ENCODE results near the gene GLS2.
"Not testable (repeated sequence)": the region's sequence is repeated elsewhere in the genome, so short reads cannot be mapped to it uniquely, and the experiment has no call there.

Gene GLS2

DNA sequence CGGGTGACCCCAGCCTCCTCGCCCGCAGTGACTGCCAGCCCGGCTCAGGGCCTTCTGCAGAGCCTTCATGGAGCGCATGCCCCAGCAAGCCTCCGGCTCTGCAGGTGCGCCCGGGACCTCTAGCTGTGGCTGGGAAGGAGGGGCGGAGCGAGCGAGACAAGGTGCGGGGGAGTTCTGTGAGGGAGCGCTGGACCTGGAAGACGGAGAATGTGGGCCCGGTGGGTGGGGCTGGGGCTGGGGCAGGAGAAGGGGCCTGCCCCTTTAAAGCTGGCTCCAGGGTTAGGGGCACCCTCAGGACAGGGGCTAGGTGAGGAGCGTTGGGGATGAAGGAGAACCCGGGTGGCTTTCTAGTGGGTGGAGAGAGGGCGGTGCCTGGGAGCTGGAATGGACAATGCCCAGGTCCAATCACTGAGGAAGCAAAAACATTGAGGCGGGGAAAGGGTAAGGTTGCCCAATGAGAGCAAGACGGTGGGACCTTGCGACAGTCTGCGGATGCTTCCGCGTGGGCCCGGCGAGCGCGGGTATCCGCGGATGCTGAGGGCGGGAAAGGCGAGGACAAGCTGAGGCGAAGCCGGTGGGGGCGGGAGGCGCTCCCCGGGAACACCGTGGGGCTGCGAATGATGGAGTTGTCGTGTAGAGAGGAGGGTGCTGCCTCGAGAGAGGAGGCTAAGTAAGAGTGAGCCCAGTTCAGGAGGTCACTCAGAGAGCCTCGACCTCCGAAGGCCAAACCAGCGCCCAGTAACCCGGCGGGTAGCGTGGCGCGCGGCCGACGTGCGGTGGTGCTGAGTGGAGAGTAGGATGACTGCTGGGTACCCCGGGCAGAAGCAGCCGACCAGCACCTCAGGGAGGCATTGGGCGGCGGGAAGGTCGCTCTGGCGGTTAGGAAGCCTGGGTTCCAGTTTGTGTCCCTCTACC, at the start of gene GLS2:
Gene GLS2, minus strand, starts transcription at position 121 of the 915 bp plus-strand sequence. Its CDS starts 43 bp downstream, at position 78.
- peak; percentile 40 to 53 for DNase-seq (ENCODE audit: low read depth in 2 of 2)

DNA sequence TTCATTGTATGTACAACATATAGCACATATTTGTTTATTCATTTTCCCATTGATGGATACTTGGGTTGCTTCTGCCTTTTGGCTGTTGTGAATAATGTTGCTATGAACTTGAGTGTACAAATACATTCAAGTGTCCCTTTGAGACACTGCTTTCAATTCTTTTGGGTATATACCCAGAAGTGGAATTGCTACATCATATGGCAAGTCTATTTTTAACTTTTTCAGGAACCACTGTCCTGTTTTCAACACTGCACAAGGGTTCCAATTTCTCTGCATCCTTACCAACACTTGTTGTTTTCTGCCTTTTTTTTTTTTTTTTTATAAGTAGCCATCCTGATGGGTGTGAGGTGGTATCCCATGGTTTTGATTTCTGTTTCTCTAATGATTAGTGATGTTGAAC, 49.6 kb upstream of the GLS2 start:
- no peak for DNase-seq (ENCODE audit: low read depth in 2 of 2)

DNA sequence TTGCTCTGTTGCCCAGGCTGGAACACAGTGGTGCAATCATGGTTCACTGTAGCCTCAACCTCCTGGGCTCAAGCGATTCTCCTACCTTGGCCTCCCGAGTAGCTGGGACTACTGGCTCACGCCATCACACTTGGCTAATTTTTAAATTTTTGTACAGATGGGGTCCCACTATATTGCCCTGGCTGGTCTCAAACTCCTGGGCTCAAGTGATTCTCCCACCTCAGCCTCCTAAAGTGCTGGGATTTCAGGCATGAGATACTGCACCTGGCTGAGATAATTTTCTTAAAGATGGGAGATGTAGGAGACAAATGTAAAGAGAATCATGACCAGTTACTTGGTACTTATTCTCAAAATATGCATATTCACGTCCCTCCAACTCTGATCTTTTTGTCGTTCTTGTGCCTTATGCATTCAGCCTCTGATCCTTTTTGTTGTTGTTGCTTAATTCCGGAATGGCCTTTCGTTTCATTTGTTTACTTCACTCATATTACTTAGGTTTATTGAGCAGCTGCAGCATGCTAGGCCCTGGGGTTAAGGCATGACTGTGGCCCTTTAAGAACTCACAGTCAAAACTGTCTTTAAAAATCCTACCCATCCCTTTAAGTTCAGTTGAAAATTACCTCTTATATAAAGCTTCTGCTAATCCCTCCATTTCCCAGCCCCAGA, 42.6 kb upstream of the GLS2 start:
- DNase-seq (ENCODE audit: low read depth in 2 of 2): no peak

DNA sequence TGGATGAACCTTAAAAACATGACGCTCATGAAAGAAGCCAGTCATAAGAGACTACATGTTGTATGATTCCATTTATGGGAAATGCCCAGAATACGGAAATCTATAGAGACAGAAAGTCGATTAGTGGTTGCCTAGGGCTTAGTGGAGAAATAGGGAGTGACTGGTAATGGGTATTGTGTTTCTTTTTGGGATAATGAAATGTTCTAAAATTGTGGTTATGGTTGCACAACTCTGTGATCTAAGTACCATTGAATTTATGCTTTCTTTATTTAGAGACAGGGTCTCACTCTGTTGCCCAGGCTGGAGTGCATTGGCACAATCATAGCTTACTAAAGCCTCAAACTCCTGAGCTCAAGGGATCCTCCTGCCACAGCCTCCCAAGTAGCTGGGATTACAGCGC, 41.7 kb upstream of the GLS2 start:
- DNase-seq (ENCODE audit: low read depth in 2 of 2): no peak

GRCh38 chr12:56528846-56529245, 40.9 kb upstream of the GLS2 start:
- no peak for DNase-seq (ENCODE audit: low read depth in 2 of 2)

DNA sequence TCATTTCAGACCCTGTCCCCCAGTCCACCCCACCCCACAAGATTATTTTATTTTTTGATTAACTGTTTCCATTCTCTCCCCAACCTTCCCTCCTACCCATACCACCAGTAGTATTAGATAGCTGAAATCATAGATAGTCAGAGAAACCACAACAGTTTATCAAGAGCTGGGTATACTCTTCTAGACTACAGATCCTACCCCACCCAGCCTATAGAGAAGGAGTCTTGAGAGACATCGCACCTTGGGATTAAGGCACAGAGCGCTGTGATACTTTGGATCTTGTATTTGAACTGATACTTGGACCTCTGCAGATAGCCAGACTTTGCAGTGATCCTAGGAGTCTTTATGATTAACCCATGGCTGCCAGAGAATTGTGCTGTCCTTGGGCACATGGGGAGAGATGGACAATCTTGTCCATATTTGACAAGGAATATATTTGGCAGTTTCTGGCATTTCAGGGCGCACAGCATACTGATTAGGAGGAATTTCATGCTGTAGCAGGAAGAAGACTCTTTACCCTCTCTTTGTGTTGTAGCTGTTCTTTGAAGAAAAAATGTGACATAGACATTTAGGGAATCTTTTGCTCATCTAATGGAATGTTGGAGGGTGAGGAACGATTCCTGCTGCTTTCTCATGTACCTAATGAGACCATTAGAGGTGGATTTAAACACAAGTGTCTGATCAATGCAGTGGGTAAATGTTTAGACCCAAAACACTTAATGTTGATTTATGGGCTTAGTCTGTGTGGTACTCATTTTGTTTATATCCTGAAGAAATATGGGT, 34.6 kb upstream of the GLS2 start:
- no peak for DNase-seq (ENCODE audit: low read depth in 2 of 2)

- no peak for DNase-seq (ENCODE audit: low read depth in 2 of 2)
Observed at GRCh38 chr12:56521590-56522371, 33.8 kb upstream of the GLS2 start, which contains the start of gene RBMS2. Gene RBMS2, plus strand, starts transcription at chr12:56521820. Its CDS starts 204 bp downstream, at chr12:56522024.

DNA sequence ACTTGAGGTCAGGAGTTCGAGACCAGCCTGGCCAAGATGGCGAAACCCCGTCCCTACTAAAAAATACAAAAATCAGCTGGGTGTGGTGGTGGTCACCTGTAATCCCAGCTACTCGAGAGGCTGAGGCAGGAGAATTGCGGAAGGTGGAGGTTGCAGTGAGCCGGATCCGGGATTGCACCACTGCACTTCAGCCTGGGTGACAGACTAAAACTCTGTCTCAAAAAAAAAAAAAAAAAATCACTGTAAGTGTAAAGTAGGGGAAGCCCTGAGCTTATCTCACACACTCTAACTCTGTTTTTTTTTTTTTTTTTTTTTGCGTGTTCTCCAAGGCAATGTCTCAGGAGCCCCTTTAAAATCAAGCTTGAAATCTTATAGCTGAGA, 33.2 kb upstream of the GLS2 start:
- no peak for DNase-seq (ENCODE audit: low read depth in 2 of 2)

DNA sequence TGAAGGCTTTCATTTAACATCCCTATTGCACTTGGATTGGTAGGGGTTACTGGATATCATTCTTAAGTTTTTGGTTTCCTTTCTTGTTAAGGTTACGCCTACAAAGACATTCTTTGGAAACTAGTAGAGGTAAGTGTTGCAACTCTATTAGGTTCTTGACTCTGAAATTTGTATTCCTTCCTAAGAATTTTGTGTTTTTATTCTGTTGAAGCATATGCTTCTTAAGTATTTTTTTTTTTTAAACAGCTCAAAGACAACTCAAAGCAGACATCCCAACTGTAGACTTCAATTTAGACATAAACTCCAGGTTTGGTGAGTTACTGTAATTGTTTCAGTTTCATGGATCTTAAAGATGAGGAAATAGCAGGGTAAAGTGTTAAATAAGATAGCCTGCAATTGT, 32.5 kb upstream of the GLS2 start:
- DNase-seq (ENCODE audit: low read depth in 2 of 2): no peak

DNA sequence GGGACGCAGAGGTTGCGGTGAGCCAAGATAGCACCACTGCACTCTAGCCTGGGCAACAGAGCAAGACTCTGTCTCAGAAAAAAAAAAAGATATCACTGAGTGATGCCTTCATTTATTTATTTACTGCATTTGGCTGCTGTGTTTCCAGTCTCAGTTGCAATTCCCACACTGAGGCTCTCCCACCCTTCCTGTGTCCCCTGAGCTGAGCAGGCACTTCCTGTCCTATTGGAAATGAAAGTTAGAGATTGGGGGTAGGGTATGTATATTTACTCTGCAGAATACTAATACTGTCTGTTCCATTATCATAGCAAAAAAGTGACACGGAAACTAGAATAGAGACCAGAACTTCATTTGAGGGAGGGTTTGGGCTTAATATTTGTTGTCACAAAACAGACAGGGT, 32.1 kb upstream of the GLS2 start:
- no peak for DNase-seq (ENCODE audit: low read depth in 2 of 2)

DNA sequence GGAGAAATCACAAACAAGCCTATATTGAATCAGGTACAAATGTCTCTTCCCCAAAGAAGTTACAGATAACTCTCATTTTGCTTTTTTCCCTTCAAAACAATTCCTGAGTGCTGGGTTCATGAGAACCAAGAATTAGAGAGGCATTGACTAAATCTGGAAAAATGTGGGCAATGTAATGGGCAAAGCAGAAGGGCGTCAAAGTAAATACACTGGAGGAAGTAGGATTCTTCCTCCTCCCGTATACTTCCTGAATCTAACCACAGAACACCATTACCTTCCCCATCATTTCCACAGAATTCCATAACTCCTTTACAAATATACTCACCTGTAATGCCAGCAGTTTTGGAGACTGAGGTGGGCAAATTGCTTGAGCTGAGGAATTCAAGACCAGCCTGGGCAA, 30.6 kb upstream of the GLS2 start:
- DNase-seq (ENCODE audit: low read depth in 2 of 2): no peak

- no peak for DNase-seq (ENCODE audit: low read depth in 2 of 2)
Observed at GRCh38 chr12:56517854-56518253, 29.9 kb upstream of the GLS2 start.

- DNase-seq (ENCODE audit: low read depth in 2 of 2): not testable (repeated sequence)
Observed at GRCh38 chr12:56514014-56514318, 26.0 kb upstream of the GLS2 start.

- DNase-seq (ENCODE audit: low read depth in 2 of 2): no peak
Observed at GRCh38 chr12:56510786-56511185, 22.8 kb upstream of the GLS2 start.

- DNase-seq (ENCODE audit: low read depth in 2 of 2): not testable (repeated sequence)
Observed at GRCh38 chr12:56499879-56500278, 11.9 kb upstream of the GLS2 start.

- DNase-seq (ENCODE audit: low read depth in 2 of 2): not testable (repeated sequence)
Observed at GRCh38 chr12:56499452-56499851, 11.5 kb upstream of the GLS2 start.

- DNase-seq (ENCODE audit: low read depth in 2 of 2): not testable (repeated sequence)
Observed at GRCh38 chr12:56498126-56498902, 10.4 kb upstream of the GLS2 start.

DNA sequence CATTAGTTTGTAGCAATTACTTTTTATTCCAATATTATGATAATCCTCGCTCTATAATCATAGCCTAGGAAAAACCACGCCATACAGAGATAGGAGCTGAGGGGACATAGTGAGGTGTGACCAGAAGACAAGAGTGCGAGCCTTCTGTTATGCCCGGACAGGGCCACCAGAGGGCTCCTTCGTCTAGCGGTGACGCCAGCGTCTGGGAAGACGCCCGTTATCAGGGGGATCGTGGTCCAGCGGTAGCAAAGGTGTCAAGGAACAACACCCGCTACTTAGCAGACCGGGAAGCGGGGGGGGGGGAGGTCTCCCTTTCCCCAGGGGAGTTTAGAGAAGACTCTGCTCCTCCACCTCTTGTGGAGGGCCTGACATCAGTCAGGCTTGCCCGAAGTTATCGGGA, 8.7 kb upstream of the GLS2 start:
- peak; percentile 32 to 57 for DNase-seq (ENCODE audit: low read depth in 2 of 2)

- not testable (repeated sequence) for DNase-seq (ENCODE audit: low read depth in 2 of 2)
Observed at GRCh38 chr12:56494481-56494880, 6.5 kb upstream of the GLS2 start.

- not testable (repeated sequence) for DNase-seq (ENCODE audit: low read depth in 2 of 2)
Observed at GRCh38 chr12:56494106-56494415, 6.1 kb upstream of the GLS2 start.
